ENCODE measurements around the gene BLOC1S3.
A peak's percentile ranks its signal among the peaks of the same experiment; 100 is the strongest.

BLOC1S3 gene

DNA sequence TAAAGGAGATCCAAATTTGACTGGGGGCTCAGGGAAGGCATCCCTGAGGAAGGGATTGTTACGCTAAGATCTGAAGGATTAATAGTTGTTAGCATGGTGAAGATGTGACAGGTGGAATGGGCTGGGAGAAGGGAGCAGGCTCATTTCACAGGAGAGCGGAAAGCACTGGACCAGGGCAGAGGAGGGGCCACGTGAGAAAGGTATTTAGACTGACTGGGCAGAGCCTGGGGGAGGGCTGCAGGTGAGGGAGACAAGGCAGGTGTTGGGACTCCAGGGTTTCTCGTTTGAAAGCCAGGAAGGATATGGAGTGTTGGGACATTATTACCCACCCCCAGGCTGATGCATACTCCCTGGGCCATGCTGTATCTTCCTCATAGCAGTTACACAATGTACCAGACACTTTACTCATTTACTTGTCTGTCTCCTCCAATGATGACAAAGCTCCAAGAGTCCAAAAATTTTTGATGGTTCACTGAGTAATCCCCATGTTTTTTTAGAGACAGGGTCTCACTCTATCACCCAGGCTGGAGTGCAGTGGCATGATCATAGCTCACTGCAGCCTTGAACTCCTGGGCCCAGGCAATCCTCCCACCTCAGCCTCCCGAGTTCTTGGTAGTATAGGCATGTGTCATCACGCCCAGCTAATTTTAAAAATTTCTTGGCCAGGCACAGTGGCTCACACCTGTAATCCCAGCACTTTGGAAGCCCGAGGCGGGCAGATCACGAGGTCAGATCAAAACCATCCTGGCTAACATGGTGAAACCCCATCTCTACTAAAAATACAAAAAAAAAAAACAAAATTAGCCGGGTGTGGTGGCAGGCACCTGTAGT lies 2.9 kb upstream of the BLOC1S3 start:
- TF ChIP-seq REST (IDR thresholded peaks at IDR 0.05; ENCODE audit: insufficient read depth in 1 of 2, low read depth in 2 of 2, low read length in 2 of 2) (no peak), TAF1 (IDR thresholded peaks at IDR 0.05; ENCODE audit: borderline replicate concordance, insufficient read depth, low read length) (no peak), POLR2AphosphoS5 (IDR thresholded peaks at IDR 0.05; ENCODE audit: low read depth, low read length) (no peak), FOXP2 (optimal IDR thresholded peaks at IDR 0.05; ENCODE audit: borderline replicate concordance, extremely low read depth, extremely low read length, insufficient read depth) (no peak), SIN3A (IDR thresholded peaks at IDR 0.05; ENCODE audit: borderline replicate concordance, insufficient read depth, low read length) (no peak)

- TF ChIP-seq TAF1 (IDR thresholded peaks at IDR 0.05; ENCODE audit: borderline replicate concordance, insufficient read depth, low read length), result peak; percentile 36; the same call in 1 of the 2 replicates
- TF ChIP-seq REST (IDR thresholded peaks at IDR 0.05; ENCODE audit: insufficient read depth in 1 of 2, low read depth in 2 of 2, low read length in 2 of 2), result no peak
- no peak for TF ChIP-seq POLR2AphosphoS5 (IDR thresholded peaks at IDR 0.05; ENCODE audit: low read depth, low read length)
- TF ChIP-seq FOXP2 (optimal IDR thresholded peaks at IDR 0.05; ENCODE audit: borderline replicate concordance, extremely low read depth, extremely low read length, insufficient read depth), result no peak
Observed at GRCh38 chr19:45177817-45178261, 745 bp upstream of the BLOC1S3 start, which contains the start of gene TRAPPC6A. Gene TRAPPC6A, minus strand, starts transcription at chr19:45178237. Its CDS starts 19 bp downstream, at chr19:45178218.

DNA sequence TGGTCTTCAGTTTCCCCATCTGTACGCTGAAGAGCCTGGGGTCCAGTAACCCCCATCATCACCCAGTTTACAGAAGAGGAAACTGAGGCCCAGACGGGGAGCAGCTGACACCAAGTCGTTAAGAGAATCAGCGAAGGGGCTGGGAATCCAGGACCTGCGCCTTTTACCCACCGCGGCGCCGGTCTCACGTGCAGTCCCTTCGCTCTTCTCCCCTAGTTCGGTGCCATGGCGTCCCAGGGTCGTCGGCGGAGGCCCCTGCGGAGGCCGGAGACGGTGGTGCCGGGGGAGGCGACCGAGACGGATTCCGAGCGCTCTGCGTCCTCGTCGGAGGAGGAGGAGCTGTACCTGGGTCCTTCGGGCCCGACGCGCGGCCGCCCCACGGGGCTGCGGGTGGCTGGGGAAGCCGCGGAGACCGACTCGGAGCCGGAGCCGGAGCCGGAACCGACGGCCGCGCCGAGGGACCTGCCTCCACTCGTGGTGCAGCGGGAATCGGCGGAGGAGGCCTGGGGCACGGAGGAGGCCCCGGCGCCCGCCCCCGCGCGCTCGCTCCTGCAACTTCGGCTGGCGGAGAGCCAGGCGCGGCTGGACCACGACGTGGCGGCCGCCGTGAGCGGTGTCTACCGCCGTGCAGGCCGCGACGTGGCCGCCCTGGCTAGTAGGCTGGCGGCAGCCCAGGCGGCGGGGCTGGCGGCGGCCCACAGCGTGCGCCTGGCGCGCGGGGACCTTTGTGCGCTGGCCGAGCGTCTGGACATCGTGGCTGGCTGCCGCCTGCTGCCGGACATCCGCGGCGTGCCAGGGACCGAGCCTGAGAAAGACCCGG lies 698 bp downstream of the BLOC1S3 start:
- TF ChIP-seq REST (IDR thresholded peaks at IDR 0.05; ENCODE audit: insufficient read depth in 1 of 2, low read depth in 2 of 2, low read length in 2 of 2) (no peak), POLR2AphosphoS5 (IDR thresholded peaks at IDR 0.05; ENCODE audit: low read depth, low read length) (no peak), FOXP2 (optimal IDR thresholded peaks at IDR 0.05; ENCODE audit: borderline replicate concordance, extremely low read depth, extremely low read length, insufficient read depth) (no peak), SIN3A (IDR thresholded peaks at IDR 0.05; ENCODE audit: borderline replicate concordance, insufficient read depth, low read length) (no peak), TAF1 (IDR thresholded peaks at IDR 0.05; ENCODE audit: borderline replicate concordance, insufficient read depth, low read length) (no peak)

GRCh38 chr19:45179892-45180370 lies 1.3 kb downstream of the BLOC1S3 start:
- TF ChIP-seq POLR2AphosphoS5 (IDR thresholded peaks at IDR 0.05; ENCODE audit: low read depth, low read length), result no peak
- no peak for TF ChIP-seq FOXP2 (optimal IDR thresholded peaks at IDR 0.05; ENCODE audit: borderline replicate concordance, extremely low read depth, extremely low read length, insufficient read depth)
- no peak for TF ChIP-seq REST (IDR thresholded peaks at IDR 0.05; ENCODE audit: insufficient read depth in 1 of 2, low read depth in 2 of 2, low read length in 2 of 2)
- TF ChIP-seq TAF1 (IDR thresholded peaks at IDR 0.05; ENCODE audit: borderline replicate concordance, insufficient read depth, low read length), result no peak
- no peak for TF ChIP-seq SIN3A (IDR thresholded peaks at IDR 0.05; ENCODE audit: borderline replicate concordance, insufficient read depth, low read length)
